BJ (cell line): ENCODE data around the gene PCA3. TPM values are rescaled to one million over a fixed set of nuclear protein-coding genes. Genes with fewer than 3 reads are reported as not detected.

Experiments
- CTCF ChIA-PET: fragments of 350-600 bp; formaldehyde crosslinking; extraction: SDS; loops from one replicate; lab custom pipeline; 2021; ENCODE audit warnings: antibody characterized with exemption, inconsistent platforms; lab: Yijun Ruan, JAX
- POLR2A ChIA-PET: fragments of 300-600 bp; sonication (Branson Sonifier 250); formaldehyde crosslinking; extraction: SDS; loops from one replicate; lab custom pipeline; 2021; ENCODE audit warnings: antibody characterized with exemption; lab: Charles Lee
- DNase-seq: peaks from one replicate; pipeline ENCODE4 v3.0.0-alpha.2; 2011; ENCODE audit warnings: low read depth
- H3K27me3 ChIP-seq: 2 replicates; pipeline ENCODE4 v1.6.0; 2011; ENCODE audit warnings: low read length; ENCODE audit not compliant: control insufficient read depth, insufficient read depth
- H3K36me3 ChIP-seq: 2 replicates; pipeline ENCODE4 v1.5.1; 2011; ENCODE audit warnings: low read length; ENCODE audit not compliant: control insufficient read depth, insufficient read depth
- H3K4me3 ChIP-seq: 2 replicates; pipeline ENCODE4 v1.5.1; 2011; ENCODE audit warnings: low read depth, mild to moderate bottlenecking, control low read depth, low read length
- CTCF ChIP-seq: IDR thresholded peaks from 2 replicates; pipeline ENCODE4 v1.5.1; 2011; ENCODE audit warnings: low read depth, mild to moderate bottlenecking, control low read depth, inconsistent platforms, low read length, moderate library complexity; ENCODE audit not compliant: insufficient read depth
- polyA plus RNA-seq: library from polyadenylated mRNA; depleted of rRNA; stranded (reverse); fragments of >200 nt; gene quantifications from 2 replicates; pipeline ENCODE4 v1.2.3, GENCODE V29; 2011

Gene PCA3
- polyA plus RNA-seq, 1 experiment = not detected

DNA sequence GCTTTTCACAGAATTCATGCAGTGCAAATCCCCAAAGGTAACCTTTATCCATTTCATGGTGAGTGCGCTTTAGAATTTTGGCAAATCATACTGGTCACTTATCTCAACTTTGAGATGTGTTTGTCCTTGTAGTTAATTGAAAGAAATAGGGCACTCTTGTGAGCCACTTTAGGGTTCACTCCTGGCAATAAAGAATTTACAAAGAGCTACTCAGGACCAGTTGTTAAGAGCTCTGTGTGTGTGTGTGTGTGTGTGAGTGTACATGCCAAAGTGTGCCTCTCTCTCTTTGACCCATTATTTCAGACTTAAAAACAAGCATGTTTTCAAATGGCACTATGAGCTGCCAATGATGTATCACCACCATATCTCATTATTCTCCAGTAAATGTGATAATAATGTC is 21.3 kb downstream of the PCA3 start:
- CTCF ChIA-PET = interaction anchor here (1.2 to 1.9 kb wide), 3 partner anchors 24 to 202 kb away, joined by 3 to 7 read pairs (median 3); no protein-coding TSS in a partner anchor
- POLR2A ChIA-PET = no interaction called here

DNA sequence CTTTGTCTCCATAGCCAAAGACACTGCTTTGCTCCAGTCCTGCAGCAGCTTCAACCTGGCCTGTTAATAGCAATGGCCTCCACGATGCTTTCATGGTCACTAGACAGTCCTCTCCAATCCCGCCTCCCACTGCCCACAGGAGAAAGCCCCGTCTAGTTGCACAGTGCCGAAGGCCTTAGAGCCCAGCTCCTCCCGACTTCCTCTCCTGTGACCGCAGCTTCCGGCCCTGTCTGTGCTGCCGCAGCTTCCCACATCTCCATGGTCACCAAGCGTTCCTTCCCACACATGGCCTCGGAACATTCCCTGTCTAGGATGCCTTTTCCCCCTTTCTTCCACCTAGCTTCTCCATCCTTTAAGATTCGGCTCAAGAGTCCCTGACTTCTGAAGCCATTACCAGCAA is 23.4 kb downstream of the PCA3 start:
- ChIA-PET POLR2A (no interaction called here), CTCF (no interaction called here)
- no peak for TF ChIP-seq CTCF
- H3K4me3 ChIP-seq = no peak overlapping the region
- H3K36me3 ChIP-seq = no peaks in the 10 kb centered on the region
- H3K27me3 ChIP-seq = no peaks in the 10 kb centered on the region
- no peak for DNase-seq

More for the DNA sequence above, 21.3 kb downstream of the PCA3 start:
- no peak for TF ChIP-seq CTCF
- DNase-seq = no peak
- Histone ChIP-seq H3K27me3 (no peaks in the 10 kb centered on the region), H3K4me3 (no peak overlapping the region), H3K36me3 (no peaks in the 10 kb centered on the region)

DNA sequence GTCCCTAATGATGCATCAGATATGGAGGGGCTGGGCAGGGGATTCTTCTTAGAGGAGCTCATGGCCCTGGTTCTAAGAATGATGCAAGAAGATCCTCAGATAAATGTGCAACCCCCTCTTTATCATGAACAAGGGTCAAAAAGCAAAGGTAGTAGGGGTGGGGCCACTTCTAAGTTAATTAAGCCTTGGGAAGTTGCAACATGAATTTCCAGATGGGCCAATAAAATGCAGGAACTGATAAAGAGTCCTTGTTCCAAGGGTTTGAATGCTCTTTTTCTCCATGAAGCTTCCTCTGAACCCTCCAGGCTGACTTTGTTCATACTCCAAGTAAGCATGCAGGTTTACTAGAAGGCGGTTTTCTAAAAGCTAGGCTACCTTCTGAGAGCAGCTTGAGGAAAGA is 25.6 kb downstream of the PCA3 start:
- Histone ChIP-seq H3K36me3 (no peaks in the 10 kb centered on the region), H3K27me3 (no peaks in the 10 kb centered on the region), H3K4me3 (no peak overlapping the region)
- ChIA-PET POLR2A (no interaction called here), CTCF (no interaction called here)
- no peak for DNase-seq
- TF ChIP-seq CTCF = no peak

- CTCF ChIA-PET = interaction anchor here (0.6 kb wide), 2 partner anchors 27 to 29 kb away, joined by 3 to 4 read pairs; no protein-coding TSS in a partner anchor
- TF ChIP-seq CTCF = no peak
- Histone ChIP-seq H3K36me3 (no peaks in the 10 kb centered on the region), H3K27me3 (no peaks in the 10 kb centered on the region), H3K4me3 (no peak overlapping the region)
- DNase-seq = no peak
- POLR2A ChIA-PET = no interaction called here
These were observed 29.7 kb downstream of the PCA3 start for GRCh38 chr9:76793784-76794431.

GRCh38 chr9:76796296-76796695 is 32.1 kb downstream of the PCA3 start:
- Histone ChIP-seq H3K27me3 (no peaks in the 10 kb centered on the region), H3K36me3 (no peaks in the 10 kb centered on the region), H3K4me3 (no peak overlapping the region)
- ChIA-PET CTCF (interaction anchor here (1.9 kb wide), 1 partner anchor 201 kb away, joined by 6 read pairs; no protein-coding TSS in a partner anchor), POLR2A (interaction anchor here (0.6 kb wide), 1 partner anchor 187 kb away, joined by 4 read pairs; no protein-coding TSS in a partner anchor)
- TF ChIP-seq CTCF = no peak
- DNase-seq = no peak
